ENCODE data around the gene SUV39H2.

- TF ChIP-seq CTCF (IDR thresholded peaks at IDR 0.05) = no peak
- no peak for TF ChIP-seq POLR2A (IDR thresholded peaks at IDR 0.05)
Observed at GRCh38 chr10:14906765-14907164, 28.1 kb downstream of the SUV39H2 start.
